Suprapubic skin (tissue), 4 donors: ENCODE data around the gene MRPL27. TPM values are rescaled to one million over a fixed set of nuclear protein-coding genes. Genes with fewer than 3 reads are reported as not detected.
A peak's percentile ranks its signal among the peaks of the same experiment; 100 is the strongest.

ENCODE experiments used
- DNase-seq, 2 donors: peaks; one replicate each; pipeline ENCODE4 v3.0.0-alpha.2; 2019; ENCODE audit warnings: low spot score in 2 of 2
- H3K27ac ChIP-seq: fragments of 200-600 bp; sonication (generic); one replicate; pipeline ENCODE4 v1.5.1; 2019
- H3K27me3 ChIP-seq: fragments of 200-600 bp; sonication (generic); one replicate; pipeline ENCODE4 v1.5.1; 2019
- H3K36me3 ChIP-seq: fragments of 200-600 bp; sonication (generic); one replicate; pipeline ENCODE4 v1.5.1; 2019
- H3K4me1 ChIP-seq: fragments of 200-600 bp; sonication (generic); one replicate; pipeline ENCODE4 v1.5.1; 2019
- H3K4me3 ChIP-seq: fragments of 200-600 bp; sonication (generic); one replicate; pipeline ENCODE4 v1.5.1; 2019; ENCODE audit warnings: mild to moderate bottlenecking
- H3K9me3 ChIP-seq: fragments of 200-600 bp; sonication (generic); one replicate; pipeline ENCODE4 v1.5.1; 2019
- CTCF ChIP-seq, 2 donors: fragments of 200-600 bp in 1 of 2; fragments of 450-650 bp in 1 of 2; sonication (generic) in 1 of 2; IDR thresholded peaks; one replicate each; pipeline ENCODE4 v1.5.1; 2016 to 2019; ENCODE audit warnings: antibody characterized with exemption in 2 of 2, mild to moderate bottlenecking in 1 of 2, moderate library complexity in 1 of 2
- EP300 ChIP-seq: sonication (generic); formaldehyde crosslinking; IDR thresholded peaks from one replicate; pipeline ENCODE4 v1.6.1; 2017; ENCODE audit warnings: antibody characterized with exemption
- POLR2A ChIP-seq, 2 donors: fragments of 450-650 bp; IDR thresholded peaks; one replicate each; pipeline ENCODE4 v1.6.1; 2017; ENCODE audit warnings: antibody characterized with exemption in 2 of 2, mild to moderate bottlenecking in 2 of 2, moderate library complexity in 2 of 2
- POLR2AphosphoS5 ChIP-seq, 3 donors: sonication (generic); formaldehyde crosslinking; IDR thresholded peaks; one replicate each; pipeline ENCODE4 v1.6.1; 2017; ENCODE audit warnings: antibody characterized with exemption in 3 of 3
- WGBS: methylation state at CpG from one replicate; pipeline ENCODE4 v1.1.5; 2018; 5-methylcytosine and 5-hydroxymethylcytosine counted together
- total RNA-seq, 4 donors: library from RNA; depleted of rRNA; stranded (reverse); fragments of >200 nt; gene quantifications; one replicate each; pipeline ENCODE4 v1.1.0, GENCODE V29; 2016

Gene MRPL27
- total RNA-seq, 4 donors from 2014 or later = 60.3 to 87.7 (median 65.3) TPM

- Histone ChIP-seq H3K27me3 (no peaks in the 10 kb centered on the region), H3K4me1 (peaks cover 14% of the 10 kb centered on the region), H3K4me3 (no peak overlapping the region), H3K27ac (no peak overlapping the region), H3K9me3 (no peaks in the 10 kb centered on the region), H3K36me3 (no peaks in the 10 kb centered on the region)
- no peak for TF ChIP-seq POLR2A (IDR thresholded peaks at IDR 0.05)
- no peak for DNase-seq
- WGBS = 73% methylated on average over 5 of the region's 5 CpGs
Measured at GRCh38 chr17:50323060-50323459, 49.9 kb downstream of the MRPL27 start.

GRCh38 chr17:50322271-50322670, 50.7 kb downstream of the MRPL27 start:
- TF ChIP-seq CTCF (IDR thresholded peaks at IDR 0.05) = no peak
- no peak for TF ChIP-seq POLR2A (IDR thresholded peaks at IDR 0.05)
- no peak for TF ChIP-seq EP300
- no peak for TF ChIP-seq POLR2AphosphoS5 (IDR thresholded peaks at IDR 0.05)
- Histone ChIP-seq H3K36me3 (no peaks in the 10 kb centered on the region), H3K4me3 (no peak overlapping the region), H3K27ac (no peak overlapping the region), H3K27me3 (no peaks in the 10 kb centered on the region), H3K4me1 (peaks cover 21% of the 10 kb centered on the region), H3K9me3 (no peaks in the 10 kb centered on the region)
- no peak for DNase-seq
- WGBS = 61% methylated on average over 7 of the region's 7 CpGs

GRCh38 chr17:50319306-50320004, 53.5 kb downstream of the MRPL27 start:
- DNase-seq = no peak
- no peak for TF ChIP-seq EP300
- no peak for TF ChIP-seq CTCF (IDR thresholded peaks at IDR 0.05)
- no peak for TF ChIP-seq POLR2A (IDR thresholded peaks at IDR 0.05)
- no peak for TF ChIP-seq POLR2AphosphoS5 (IDR thresholded peaks at IDR 0.05)
- Histone ChIP-seq H3K4me3 (peak overlapping the region; percentile 14), H3K27ac (peak overlapping the region; percentile 80), H3K4me1 (peaks cover 21% of the 10 kb centered on the region), H3K36me3 (no peaks in the 10 kb centered on the region), H3K9me3 (no peaks in the 10 kb centered on the region), H3K27me3 (no peaks in the 10 kb centered on the region)
- 46% methylated on average over 12 of the region's 12 CpGs for WGBS

- no peaks in the 10 kb centered on the region for H3K9me3 ChIP-seq
- peak overlapping the region; percentile 80 for H3K27ac ChIP-seq
- TF ChIP-seq EP300 (no peak), CTCF (IDR thresholded peaks at IDR 0.05) (no peak), POLR2A (IDR thresholded peaks at IDR 0.05) (no peak), POLR2AphosphoS5 (IDR thresholded peaks at IDR 0.05) (no peak)
- peaks cover 21% of the 10 kb centered on the region for H3K4me1 ChIP-seq
- H3K36me3 ChIP-seq = no peaks in the 10 kb centered on the region
- peak overlapping the region; percentile 14 for H3K4me3 ChIP-seq
- peaks cover 1% of the 10 kb centered on the region for H3K27me3 ChIP-seq
- DNase-seq = no peak
- 35% methylated on average over 10 of the region's 10 CpGs for WGBS
Measured at GRCh38 chr17:50318501-50319285, 54.3 kb downstream of the MRPL27 start.

Other genes starting within 250 kb of the MRPL27 start
- gene SAMD14, start 243.0 kb downstream of the MRPL27 start, total RNA-seq = under 1 TPM in 1 of 4 donors, not detected in 3; 0.68 TPM
- gene PPP1R9B, start 222.5 kb downstream of the MRPL27 start, total RNA-seq = 10 to 100 TPM; 21.5 to 26.2 (median 23.7) TPM
- 1 to 10 TPM; 2.1 to 5.8 (median 4.0) TPM for gene SGCA, start 207.2 kb downstream of the MRPL27 start, total RNA-seq
- 10 to 100 TPM; 19.2 to 56.8 (median 33.1) TPM for gene COL1A1, start 171.6 kb downstream of the MRPL27 start, total RNA-seq
- gene TMEM92, start 98.7 kb downstream of the MRPL27 start, total RNA-seq = 1 to 10 TPM in 1 of 4 donors, not detected in 3; 1.3 TPM
- gene XYLT2, start 27.1 kb downstream of the MRPL27 start, total RNA-seq = 10 to 100 TPM; 36.9 to 61.3 (median 45.5) TPM
- 1 to 10 TPM in 2 of 4 donors, under 1 TPM in 2; 0.39 to 2.5 (median 0.98) TPM for gene EME1, start within 50 bp of the MRPL27 start, total RNA-seq
- 10 to 100 TPM; 16.5 to 58.0 (median 39.0) TPM for gene LRRC59, start 24.3 kb upstream of the MRPL27 start, total RNA-seq
- gene ACSF2, start 53.0 kb upstream of the MRPL27 start, total RNA-seq = 100 to 1,000 TPM in 1 of 4 donors, 10 to 100 TPM in 3; 61.2 to 164 (median 69.8) TPM
- gene CHAD, start 95.7 kb upstream of the MRPL27 start, total RNA-seq = 10 to 100 TPM in 1 of 4 donors, 1 to 10 TPM in 3; 4.5 to 15.4 (median 7.2) TPM
- gene RSAD1, start 105.7 kb upstream of the MRPL27 start, total RNA-seq = 10 to 100 TPM; 27.3 to 41.3 (median 30.1) TPM
- gene MYCBPAP, start 135.3 kb upstream of the MRPL27 start, total RNA-seq = 1 to 10 TPM in 2 of 4 donors, under 1 TPM in 2; 0.42 to 4.6 (median 1.3) TPM
- 100 to 1,000 TPM in 1 of 4 donors, 10 to 100 TPM in 3; 30.3 to 110 (median 78.5) TPM for gene EPN3, start 159.6 kb upstream of the MRPL27 start, total RNA-seq
- 10 to 100 TPM; 36.5 to 75.4 (median 50.9) TPM for gene SPATA20, start 174.0 kb upstream of the MRPL27 start, total RNA-seq
- gene CACNA1G, start 187.5 kb upstream of the MRPL27 start, total RNA-seq = 1 to 10 TPM; 1.1 to 9.9 (median 2.7) TPM